HepG2 (cell line): ENCODE results near the gene TRNT1. TPM values are rescaled to one million over a fixed set of nuclear protein-coding genes. Genes with fewer than 3 reads are reported as not detected.

Source experiments
- CENPX ChIP-seq: sonication (generic); formaldehyde crosslinking; IDR thresholded peaks from 2 replicates; pipeline ENCODE4 v1.9.0; 2021; ENCODE audit warnings: mild to moderate bottlenecking, missing genetic modification reagents, moderate library complexity
- CERS6 ChIP-seq: sonication (generic); formaldehyde crosslinking; IDR thresholded peaks from 2 replicates; pipeline ENCODE4 v1.5.0; 2020; ENCODE audit warnings: missing genetic modification reagents
- CTCF ChIP-seq: sonication (generic); formaldehyde crosslinking; IDR thresholded peaks from 2 replicates; pipeline ENCODE4 v1.5.0; 2020; ENCODE audit warnings: mild to moderate bottlenecking, missing genetic modification reagents, moderate library complexity
- DDIT3 ChIP-seq: sonication (generic); formaldehyde crosslinking; IDR thresholded peaks from 2 replicates; pipeline ENCODE4 v1.4.0; 2020; ENCODE audit warnings: mild to moderate bottlenecking, missing genetic modification reagents
- E2F5 ChIP-seq: sonication (generic); formaldehyde crosslinking; conservative IDR thresholded peaks from 2 replicates; pipeline ENCODE4 v1.4.0; 2020; ENCODE audit warnings: missing genetic modification reagents
- FOXA3 ChIP-seq: IDR thresholded peaks from 2 replicates; pipeline ENCODE4 v1.6.1; 2016; ENCODE audit warnings: missing genetic modification reagents, missing compliant biosample characterization
- POLR2AphosphoS5 ChIP-seq: IDR thresholded peaks from 2 replicates; pipeline ENCODE4 v1.6.1; 2012; ENCODE audit warnings: low read depth, low read length
- RAD51 ChIP-seq: fragments of 450-650 bp; IDR thresholded peaks from 2 replicates; pipeline ENCODE4 v1.6.1; 2016; ENCODE audit warnings: borderline replicate concordance
- SNRNP70 ChIP-seq: fragments of 200-400 bp; formaldehyde crosslinking; IDR thresholded peaks from 2 replicates; pipeline ENCODE4 v1.6.1; 2017; ENCODE audit warnings: mild to moderate bottlenecking, low read depth, low read length, moderate library complexity
- SRY ChIP-seq: sonication (generic); formaldehyde crosslinking; IDR thresholded peaks from 2 replicates; pipeline ENCODE4 v1.8.0; 2022; ENCODE audit warnings: mild to moderate bottlenecking, missing genetic modification reagents
- TFE3 ChIP-seq: IDR thresholded peaks from 2 replicates; pipeline ENCODE4 v1.6.1; 2016
- YEATS2 ChIP-seq: sonication (generic); formaldehyde crosslinking; IDR thresholded peaks from 2 replicates; pipeline ENCODE4 v1.4.0; 2020; ENCODE audit warnings: missing genetic modification reagents, borderline replicate concordance
- ZNF20 ChIP-seq: sonication (generic); formaldehyde crosslinking; IDR thresholded peaks from 2 replicates; pipeline ENCODE4 v1.4.0; 2020; ENCODE audit warnings: mild to moderate bottlenecking, moderate library complexity, missing genetic modification reagents
- ZNF484 ChIP-seq: sonication (generic); formaldehyde crosslinking; IDR thresholded peaks from 2 replicates; pipeline ENCODE4 v1.5.1; 2020; ENCODE audit warnings: mild to moderate bottlenecking, low read depth, missing genetic modification reagents, borderline replicate concordance
- ZNF552 ChIP-seq: sonication (generic); formaldehyde crosslinking; IDR thresholded peaks from 2 replicates; pipeline ENCODE4 v1.9.0; 2022; ENCODE audit warnings: missing genetic modification reagents, mild to moderate bottlenecking, borderline replicate concordance
- ZNF577 ChIP-seq: sonication (generic); formaldehyde crosslinking; IDR thresholded peaks from 2 replicates; pipeline ENCODE4 v1.4.0; 2020; ENCODE audit warnings: mild to moderate bottlenecking, low read depth, missing genetic modification reagents, borderline replicate concordance
- ZNF605 ChIP-seq: sonication (generic); formaldehyde crosslinking; IDR thresholded peaks from 2 replicates; pipeline ENCODE4 v1.8.0; 2022; ENCODE audit warnings: mild to moderate bottlenecking, missing genetic modification reagents
- ZNF687 ChIP-seq: sonication (generic); formaldehyde crosslinking; IDR thresholded peaks from 2 replicates; pipeline ENCODE4 v1.5.1; 2020; ENCODE audit warnings: mild to moderate bottlenecking, missing genetic modification reagents, moderate library complexity
- polyA plus RNA-seq, 8 experiments: library from polyadenylated mRNA; depleted of rRNA in 3 of 8; stranded (reverse) in 7 of 8; unstranded in 1 of 8; fragments of >200 nt; fragmentation: Illumina TruSeq in 4 of 8; extraction: Trizol in 4 of 8; gene quantifications; 2 replicates each; pipeline versions ENCODE4 v1.2.1 to v1.2.3, GENCODE V29; 2011 to 2016; ENCODE audit warnings: low read depth in 4 of 8, missing spikeins in 1 of 8, mixed read lengths in 1 of 8; ENCODE audit not compliant: insufficient read depth in 1 of 8
- total RNA-seq, 5 experiments: library from RNA; depleted of rRNA; stranded (reverse); fragments of >200 nt; fragmentation: Illumina TruSeq; extraction: Trizol; gene quantifications; 2 replicates each; pipeline ENCODE4 v1.2.3, GENCODE V29; 2016; ENCODE audit warnings: low read depth in 1 of 5

The TRNT1 gene
- total and polyA plus RNA-seq, 2 of the 13 experiments (the other 11 are each of a cell fraction or from before 2014, with no cell fraction given): 9.4 to 27.7 TPM

- no peak for TF ChIP-seq TFE3 (CRISPR knock-in tag)
- peak; percentile 68; the same call in 1 of the 2 replicates for TF ChIP-seq SRY
- TF ChIP-seq ZNF687: peak; percentile 94
- 0 out of 2 replicates have a peak, but pooled peaks have one; percentile 50 for TF ChIP-seq E2F5 (CRISPR knock-in tag)
- TF ChIP-seq FOXA3: no peak; the same call in 1 of the 2 replicates
- no peak; the same call in 1 of the 2 replicates for TF ChIP-seq YEATS2
- TF ChIP-seq CENPX (CRISPR knock-in tag): no peak
- no peak for TF ChIP-seq SNRNP70
- no peak for TF ChIP-seq ZNF484 (CRISPR knock-in tag)
- peak; percentile 65; the same call in 1 of the 2 replicates for TF ChIP-seq ZNF605
- TF ChIP-seq POLR2AphosphoS5: peak; percentile 75
- TF ChIP-seq RAD51: no peak
- TF ChIP-seq CERS6 (CRISPR knock-in tag): no peak
- no peak for TF ChIP-seq DDIT3 (CRISPR knock-in tag)
- TF ChIP-seq CTCF (CRISPR knock-in tag): no peak
- no peak for TF ChIP-seq ZNF552
- no peak for TF ChIP-seq ZNF20
- no peak for TF ChIP-seq ZNF577 (CRISPR knock-in tag)
Observed at GRCh38 chr3:3126477-3127431, at the start of gene TRNT1 (continued).
